Limb (tissue), 2 donors: Measurements from ENCODE around the gene AFDN.

Experiments used
- DNase-seq, 2 donors: peaks; one replicate each; pipeline ENCODE4 v3.0.0-alpha.2; 2016; ENCODE audit errors: extremely low spot score in 2 of 2

The AFDN gene, protein sequence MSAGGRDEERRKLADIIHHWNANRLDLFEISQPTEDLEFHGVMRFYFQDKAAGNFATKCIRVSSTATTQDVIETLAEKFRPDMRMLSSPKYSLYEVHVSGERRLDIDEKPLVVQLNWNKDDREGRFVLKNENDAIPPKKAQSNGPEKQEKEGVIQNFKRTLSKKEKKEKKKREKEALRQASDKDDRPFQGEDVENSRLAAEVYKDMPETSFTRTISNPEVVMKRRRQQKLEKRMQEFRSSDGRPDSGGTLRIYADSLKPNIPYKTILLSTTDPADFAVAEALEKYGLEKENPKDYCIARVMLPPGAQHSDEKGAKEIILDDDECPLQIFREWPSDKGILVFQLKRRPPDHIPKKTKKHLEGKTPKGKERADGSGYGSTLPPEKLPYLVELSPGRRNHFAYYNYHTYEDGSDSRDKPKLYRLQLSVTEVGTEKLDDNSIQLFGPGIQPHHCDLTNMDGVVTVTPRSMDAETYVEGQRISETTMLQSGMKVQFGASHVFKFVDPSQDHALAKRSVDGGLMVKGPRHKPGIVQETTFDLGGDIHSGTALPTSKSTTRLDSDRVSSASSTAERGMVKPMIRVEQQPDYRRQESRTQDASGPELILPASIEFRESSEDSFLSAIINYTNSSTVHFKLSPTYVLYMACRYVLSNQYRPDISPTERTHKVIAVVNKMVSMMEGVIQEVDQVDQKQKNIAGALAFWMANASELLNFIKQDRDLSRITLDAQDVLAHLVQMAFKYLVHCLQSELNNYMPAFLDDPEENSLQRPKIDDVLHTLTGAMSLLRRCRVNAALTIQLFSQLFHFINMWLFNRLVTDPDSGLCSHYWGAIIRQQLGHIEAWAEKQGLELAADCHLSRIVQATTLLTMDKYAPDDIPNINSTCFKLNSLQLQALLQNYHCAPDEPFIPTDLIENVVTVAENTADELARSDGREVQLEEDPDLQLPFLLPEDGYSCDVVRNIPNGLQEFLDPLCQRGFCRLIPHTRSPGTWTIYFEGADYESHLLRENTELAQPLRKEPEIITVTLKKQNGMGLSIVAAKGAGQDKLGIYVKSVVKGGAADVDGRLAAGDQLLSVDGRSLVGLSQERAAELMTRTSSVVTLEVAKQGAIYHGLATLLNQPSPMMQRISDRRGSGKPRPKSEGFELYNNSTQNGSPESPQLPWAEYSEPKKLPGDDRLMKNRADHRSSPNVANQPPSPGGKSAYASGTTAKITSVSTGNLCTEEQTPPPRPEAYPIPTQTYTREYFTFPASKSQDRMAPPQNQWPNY (N-terminal part only)

DNA sequence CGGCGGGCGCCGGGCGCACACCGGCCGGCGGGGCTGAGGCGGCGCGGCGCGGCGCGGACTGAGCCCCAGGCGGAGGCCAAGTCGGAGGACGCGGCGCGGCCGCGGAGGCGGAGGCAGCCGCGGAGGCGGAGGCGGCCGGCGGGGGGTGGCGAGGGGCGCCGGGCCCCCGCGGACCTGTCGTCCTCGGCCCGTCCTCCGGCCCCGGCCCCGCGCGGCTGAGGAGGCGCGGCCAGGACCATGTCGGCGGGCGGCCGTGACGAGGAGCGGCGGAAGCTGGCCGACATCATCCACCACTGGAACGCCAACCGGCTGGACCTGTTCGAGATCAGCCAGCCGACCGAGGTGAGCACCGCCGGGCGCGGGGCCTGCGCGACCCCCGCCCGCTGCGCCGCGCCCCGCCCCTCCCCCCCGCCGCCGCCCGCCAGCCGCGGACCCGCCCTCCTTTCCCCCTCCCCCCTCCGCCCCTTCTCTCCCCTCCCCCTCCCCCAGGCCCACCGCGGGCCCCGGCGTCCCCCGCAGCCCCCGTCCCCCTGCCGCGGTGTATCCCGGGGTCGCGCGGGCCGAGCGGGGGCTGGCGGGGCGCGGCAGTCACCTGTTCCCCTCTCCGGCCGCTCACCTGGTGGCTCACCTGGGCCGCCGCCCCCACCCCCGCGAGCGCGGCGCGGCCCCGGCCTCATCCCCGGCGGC is at the start of gene AFDN:
TSS of gene AFDN (plus strand) at position 16 of the 687 bp plus-strand sequence. CDS start at position 238, 222 bp downstream.
- DNase-seq = peak in 1 of 2 donors; percentile 77

DNA sequence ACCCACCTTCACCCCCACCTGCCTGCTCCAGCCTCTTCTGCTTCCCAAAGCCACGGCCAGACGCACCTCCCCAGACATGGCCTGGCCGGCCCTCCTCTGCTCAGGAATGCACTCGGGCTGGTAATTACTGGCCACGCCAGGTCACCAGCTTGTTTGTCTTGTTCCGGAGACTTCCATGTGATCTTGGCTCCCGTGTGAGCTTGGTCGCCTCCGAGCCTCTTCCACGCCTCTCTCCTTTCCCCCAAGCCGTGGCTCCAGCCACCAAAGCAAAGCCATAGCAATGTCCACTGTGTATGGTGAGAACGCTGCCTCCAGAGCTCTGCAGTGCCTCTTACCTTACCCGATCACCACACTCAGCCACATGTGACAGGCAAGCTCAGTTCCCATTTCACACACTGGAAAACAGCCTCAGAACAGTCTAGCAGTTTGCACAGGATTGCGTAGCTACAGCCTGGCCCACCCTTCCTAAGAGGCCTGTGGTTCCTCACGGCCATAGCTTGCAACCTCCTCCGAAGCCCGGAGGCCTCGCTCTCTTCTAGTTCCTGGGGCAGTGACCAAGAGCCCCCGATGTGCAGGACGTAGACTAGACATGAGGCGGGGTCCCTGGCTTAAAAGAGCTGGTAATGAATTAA is 48.1 kb upstream of the AFDN start:
- peak in 1 of 2 donors; percentile 24 for DNase-seq

DNA sequence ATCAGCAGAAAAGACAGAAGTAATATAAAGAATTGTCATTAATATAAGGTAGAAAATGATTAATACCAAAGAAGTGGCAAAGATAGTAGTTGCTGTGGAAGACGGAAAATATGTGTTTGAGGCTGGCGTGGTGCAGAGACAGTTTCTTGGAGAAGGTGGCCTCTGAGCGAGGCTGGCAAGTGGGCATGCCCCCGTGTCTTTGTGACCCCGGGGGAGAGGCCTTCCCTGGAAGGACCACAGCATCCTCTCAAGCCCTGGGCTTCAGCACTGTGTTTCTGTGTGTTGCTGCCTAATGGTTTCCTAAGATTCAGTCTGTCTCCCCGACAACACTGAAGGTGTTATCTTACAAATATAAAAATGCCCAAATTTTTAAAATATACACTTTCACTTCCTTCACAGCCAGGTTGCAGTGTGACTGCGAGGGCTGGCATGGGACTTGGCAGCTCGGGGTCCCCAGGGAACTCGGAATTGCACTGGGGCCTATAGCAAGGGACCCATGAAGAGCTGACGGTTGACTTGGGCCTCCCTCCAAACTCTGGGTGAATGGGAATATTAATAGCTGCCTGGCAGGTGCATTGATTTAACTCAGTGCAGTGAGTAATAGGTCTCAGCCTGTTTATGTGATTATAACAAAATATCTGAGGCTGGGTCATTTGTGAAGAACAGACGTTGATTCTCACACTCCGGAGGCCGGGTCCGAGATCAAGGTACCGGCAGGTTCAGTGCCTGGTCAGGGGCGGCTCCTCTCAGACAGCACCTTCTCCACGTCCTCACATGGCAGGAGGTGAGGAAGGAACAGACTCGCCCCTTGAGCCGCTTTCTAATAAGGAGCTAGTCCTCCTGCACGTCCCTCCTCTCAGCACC is 47.4 kb upstream of the AFDN start:
- DNase-seq = peak in 1 of 2 donors; percentile 18

DNA sequence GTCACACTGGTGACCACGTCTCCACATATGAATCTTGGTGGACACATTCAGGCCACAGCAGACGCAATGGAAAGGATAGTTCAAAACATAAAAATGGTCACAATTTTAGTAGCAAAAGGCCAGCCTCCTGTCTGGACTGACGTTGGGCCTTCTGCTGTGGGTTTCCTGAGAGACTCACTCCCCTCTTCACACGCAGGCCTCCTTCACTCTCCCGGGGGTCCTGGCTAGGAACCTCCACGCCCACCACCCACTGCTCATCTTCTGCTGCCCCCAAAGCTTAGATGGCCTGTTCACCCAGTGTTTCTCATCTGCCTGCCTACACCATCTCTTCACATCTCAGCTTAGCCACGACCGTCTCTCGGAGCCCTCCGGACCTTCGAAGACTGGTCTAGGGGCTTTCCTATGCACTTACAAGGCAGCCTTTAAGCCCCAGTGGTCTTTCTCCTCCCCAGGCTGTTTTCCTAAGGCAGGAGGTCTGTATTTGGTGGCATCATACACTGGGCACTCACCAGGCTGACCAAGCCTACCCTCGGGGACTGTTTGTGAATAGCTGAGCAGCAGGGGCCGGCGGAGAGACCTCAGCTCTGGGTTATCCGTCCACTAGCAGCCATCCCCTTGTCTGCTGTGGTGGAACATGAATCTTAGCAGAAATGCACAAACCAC is 46.6 kb upstream of the AFDN start:
- no peak for DNase-seq

DNA sequence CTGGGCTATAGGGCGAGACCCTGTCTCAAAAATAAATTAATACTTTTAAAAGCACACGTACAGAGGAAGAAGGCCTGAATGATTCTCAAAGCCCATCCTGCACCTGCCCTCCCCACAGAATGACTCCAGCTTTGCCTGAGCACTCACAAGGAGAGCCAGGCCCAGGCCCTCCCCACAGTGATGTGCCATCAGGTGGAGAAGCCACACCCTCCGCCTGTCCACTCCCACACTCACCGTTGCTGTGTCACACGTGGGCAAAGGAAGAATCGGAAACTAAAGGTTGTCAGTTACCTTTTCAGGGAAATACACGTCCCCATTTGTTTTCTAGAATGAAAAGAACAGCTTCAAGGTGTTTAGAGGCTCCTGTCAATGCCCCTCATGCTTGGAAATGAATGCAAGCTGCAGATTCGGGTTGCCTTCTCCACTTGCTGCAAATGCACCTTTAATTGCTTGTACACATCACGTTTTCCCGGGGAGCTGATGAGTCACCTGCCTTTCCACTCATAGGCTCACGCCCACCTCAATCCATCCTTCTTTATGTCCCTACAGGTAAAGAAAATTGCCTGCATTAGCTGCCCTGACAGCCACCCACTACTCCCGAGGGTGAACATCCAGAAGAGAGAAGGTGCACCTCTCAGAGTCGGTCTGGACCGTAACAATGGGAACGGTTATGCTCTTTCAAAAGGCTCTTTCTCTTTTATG is 45.5 kb upstream of the AFDN start:
- DNase-seq = peak in 1 of 2 donors; percentile 9

DNA sequence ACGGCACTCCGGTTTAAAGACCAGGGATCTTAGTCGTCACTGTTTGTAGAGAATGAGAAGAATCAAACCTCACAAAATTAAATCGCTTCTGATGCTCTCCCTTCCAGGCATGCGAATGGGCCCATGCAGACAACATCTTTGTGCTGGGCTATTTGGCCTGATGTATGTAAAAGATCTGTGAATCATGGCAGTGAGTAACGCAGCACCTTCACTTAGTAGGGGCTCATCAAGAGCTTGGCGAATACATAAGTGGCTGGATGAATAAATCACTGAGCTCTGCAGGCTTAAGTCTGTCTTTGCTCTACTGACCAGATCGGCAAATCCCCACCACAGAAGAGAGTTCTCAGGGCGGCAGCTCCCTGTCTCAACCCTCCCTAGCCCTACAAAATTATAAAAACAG is 44.8 kb upstream of the AFDN start:
- no peak for DNase-seq

DNA sequence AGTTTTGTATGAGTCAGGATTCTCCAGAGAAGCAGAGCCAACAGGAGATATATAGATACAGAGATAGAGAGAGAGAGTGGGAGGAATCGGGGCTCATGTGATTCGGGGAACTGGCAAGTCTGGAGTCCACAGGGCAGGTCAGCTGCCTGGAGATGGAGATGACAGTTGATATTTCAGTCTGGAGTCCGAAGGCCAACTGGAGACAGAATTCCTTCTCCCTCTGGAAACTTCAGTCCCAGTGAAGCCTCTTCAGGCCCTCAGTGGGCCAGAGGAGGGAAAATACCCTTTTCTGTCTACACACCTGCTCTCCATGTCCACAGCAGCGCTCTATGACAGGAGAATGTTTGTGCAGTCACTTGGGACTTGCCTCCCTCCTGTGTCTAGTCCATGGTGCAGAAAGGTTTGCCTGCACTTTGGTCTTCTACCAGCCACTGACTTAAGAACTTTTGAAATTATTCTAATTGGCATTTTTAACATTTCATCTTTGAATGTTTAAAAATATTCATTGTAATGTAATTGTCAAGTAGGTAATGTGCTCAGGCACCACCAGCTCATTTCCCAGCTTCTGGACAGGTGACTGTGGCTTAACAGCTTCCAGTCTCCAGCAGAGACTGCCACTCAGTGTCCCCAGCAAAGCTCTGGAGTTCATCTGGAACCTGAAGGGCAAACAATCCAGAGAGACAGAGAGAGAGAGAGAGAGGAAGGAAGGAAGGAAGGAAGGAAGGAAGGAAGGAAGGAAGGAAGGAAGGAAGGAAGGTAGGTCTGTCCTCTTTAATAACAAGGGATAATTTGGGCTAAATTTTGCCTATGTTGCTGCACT is 43.8 kb upstream of the AFDN start:
- peak in 1 of 2 donors; percentile 5 for DNase-seq

DNA sequence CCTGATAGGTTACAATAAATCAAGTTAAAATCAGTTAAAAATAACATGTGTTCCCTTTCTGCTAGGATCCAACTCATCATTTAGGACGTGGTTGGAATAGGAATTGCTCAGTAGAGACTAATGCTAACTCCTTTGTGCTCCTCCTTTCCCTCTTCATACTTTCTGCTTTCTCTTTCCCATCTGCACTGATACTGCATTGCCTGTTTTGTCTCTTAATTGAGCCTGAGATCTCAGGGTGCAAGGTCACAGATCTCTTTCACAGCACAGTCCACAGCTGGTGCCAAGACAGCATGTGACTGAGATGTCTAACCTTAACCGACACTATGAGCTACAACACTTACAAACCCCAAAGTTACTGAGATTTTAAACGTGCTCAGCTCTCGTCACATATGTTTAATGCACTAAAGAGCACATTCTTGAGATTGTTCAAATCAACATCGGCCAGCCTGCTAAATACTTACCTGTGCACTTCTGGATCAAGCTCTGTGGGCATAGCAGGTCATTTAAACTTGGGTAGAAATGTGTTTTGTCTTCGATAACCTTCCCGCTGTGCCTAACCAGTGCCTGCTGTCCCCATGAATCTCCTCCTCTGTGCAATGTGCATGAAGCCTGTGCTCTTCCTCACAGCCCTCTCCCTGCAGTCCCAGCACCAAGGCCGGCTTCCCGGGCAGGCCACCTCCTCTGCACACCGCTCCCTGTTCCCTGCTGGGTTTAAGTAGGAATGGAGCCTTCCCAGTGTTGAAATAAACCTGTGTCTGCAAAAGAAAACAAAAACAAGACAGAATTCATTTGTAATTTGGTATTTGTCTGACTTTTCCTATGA is 39.6 kb upstream of the AFDN start:
- DNase-seq = no peak

DNA sequence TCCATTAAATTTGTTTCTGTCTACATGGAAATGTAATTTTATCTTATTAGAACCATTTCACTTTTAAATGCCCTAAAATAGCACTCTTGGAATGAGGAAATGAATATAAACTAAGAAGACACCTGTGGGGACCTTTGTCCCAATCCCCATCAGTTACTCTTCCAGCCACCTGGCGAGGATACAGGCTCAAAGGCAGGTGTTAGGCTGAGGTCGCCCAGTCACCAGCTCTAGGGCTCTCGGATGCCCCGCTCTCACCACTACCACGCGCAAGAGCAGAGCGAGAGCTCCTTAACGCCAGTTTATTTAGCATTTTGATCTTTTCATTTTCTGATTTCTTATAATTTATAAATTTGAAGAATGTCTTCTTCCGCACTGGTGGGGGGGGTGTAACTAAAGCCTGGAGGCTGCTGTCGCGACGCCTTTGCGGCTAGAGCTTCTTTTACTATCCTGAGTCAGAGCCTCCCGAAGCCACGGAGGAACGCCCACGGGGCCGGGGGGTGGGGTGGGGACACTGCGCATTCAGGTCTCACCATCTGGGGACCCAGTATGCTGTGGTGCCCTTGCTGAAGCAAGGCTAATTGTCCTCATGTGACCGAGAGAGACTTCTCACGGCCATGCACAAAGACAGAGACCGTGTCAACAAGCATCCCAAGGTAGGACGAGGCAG is 38.7 kb upstream of the AFDN start:
- no peak for DNase-seq

DNA sequence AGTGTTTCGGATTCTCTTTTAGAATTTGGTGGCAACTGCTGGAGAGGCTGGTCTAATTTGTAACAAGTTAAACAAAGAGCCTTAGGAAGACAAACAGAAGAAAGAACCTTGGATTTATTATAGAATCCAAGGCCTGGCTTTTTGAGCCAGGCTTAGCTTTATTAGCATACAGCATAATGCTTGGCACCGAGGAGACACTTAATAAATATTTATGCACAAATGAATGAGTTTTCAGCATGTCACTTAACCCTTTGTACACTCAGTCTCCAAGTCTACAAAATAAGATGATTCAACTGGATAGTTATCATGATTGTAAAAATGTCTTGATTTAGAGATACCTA is 38.2 kb upstream of the AFDN start:
- no peak for DNase-seq

DNA sequence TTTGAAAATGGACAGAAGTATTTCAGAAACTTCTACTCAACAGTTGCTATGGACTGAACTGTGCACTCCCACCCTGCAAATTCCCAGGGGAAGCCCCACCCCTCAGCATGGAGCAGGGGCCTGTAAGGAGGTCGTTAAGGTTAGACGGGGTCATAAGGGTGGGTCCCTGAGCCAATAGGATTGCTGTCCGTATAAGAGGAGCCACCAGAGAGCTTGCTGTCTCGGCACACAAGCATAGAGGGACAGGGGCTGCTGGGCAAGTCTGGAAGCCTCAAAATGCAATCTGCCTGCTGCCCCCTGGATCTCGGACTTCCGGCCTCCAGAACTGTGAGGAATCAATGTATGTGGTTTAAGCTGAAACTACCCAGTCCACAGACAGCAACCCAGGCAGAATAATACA is 37.4 kb upstream of the AFDN start:
- DNase-seq = no peak

DNA sequence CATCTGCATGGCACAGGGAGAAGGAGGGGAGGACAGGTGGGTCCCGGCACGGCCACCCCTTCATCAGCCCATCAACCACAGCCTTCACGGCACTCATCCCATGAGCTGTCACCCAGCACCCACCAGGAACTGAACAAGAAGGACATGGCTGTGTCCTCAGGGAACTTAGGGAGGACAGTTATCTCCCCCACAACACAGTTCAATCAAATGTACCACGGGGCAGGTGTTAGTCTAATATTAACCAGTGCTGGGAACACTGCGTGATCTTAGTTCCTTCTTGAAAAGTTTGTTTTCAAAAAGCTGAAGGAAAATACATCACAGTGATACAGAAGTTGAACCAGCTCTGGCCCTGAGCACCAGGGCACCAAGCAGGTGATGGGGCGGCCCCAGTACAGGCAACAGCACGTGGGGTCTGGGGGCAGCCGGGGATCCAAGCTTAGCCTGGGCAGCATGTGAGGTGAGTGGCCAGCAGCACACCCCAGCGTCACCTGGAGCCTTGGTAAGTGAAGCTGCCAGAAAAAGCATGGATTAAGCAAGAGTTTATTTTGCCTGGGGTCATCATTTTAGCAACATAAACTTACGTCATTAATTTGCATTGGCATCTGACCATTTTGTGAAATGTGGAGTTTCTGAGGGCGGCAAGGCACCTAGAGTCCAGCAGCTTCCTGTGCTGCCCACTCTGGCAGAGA is 35.5 kb upstream of the AFDN start:
- DNase-seq = no peak

DNA sequence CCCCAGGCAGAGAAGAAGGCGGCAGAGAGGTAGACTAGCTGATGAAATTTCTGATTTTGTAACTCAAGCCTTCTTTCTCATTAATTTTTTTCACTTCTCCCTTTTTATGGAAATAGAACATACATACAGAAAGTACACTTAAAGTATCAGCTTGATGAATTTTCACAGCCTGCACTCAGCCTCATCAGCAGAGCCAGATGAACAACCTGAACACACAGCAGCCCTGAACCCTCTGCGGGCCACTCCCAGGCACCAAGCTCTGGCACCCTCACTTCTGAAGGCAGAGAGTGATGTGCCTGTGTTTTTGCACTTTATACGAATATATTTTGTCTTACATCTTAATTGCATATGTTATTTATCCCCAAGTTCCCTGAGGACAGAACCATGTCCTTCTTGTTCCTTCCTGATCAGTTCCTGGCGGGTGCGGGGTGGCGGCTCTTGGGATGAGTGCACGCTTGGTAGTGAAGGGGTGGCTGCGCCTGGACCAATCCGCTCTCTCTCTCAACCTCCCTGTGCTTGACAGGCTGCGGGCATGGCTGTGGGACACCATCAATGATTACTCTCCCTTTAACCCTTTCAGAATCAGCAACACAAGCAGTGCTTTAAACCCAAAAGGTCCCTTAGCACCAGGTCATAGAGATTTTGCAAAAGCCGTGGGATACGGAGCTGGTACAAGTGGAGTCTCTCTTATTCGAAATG is 34.8 kb upstream of the AFDN start:
- DNase-seq = no peak

DNA sequence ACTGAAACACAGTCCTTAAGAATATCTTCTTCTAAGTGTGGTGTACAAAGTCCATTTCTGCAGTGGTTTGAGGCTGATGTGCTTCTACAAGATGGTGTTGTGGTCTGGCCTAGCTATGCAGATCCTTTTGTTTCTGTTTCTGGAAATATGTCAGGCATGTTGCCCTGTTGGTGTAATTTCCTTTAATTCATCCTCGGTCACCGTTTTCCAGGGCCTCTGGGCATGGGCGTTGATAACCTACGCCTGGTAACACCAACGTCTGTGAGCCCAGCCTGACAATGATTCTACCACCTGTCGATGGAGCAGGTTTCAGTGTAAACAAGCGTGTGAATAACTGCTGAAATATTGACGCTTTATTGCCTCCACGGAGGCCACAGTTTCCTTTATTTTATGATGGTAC is 33.3 kb upstream of the AFDN start:
- DNase-seq = no peak
